ENCODE data around the gene AGMAT.

Gene AGMAT

DNA sequence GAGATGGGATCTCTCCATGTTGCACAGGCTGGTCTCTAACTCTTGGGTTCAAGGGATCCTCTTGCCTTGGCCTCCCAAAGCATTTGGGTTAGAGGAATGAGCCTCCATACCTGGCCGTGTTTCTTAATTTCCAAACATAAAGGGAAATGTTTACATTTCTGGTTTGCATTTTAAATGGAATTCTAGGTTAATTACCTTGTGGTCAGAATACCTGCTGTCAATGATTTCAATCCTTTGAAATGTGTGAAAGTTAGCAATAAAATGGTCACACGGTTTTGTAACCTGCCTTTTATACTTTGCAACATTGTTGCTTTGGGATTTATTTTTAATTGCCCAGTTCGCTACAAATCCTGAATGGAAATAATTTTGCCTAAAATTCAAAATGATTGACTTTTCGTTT lies 26.3 kb downstream of the AGMAT start:
- no peak for TF ChIP-seq ZNF274 (IDR thresholded peaks at IDR 0.05; ENCODE audit: low read depth, low read length)
- H3K4me3 ChIP-seq (ENCODE audit: low read length) = no peak overlapping the region

DNA sequence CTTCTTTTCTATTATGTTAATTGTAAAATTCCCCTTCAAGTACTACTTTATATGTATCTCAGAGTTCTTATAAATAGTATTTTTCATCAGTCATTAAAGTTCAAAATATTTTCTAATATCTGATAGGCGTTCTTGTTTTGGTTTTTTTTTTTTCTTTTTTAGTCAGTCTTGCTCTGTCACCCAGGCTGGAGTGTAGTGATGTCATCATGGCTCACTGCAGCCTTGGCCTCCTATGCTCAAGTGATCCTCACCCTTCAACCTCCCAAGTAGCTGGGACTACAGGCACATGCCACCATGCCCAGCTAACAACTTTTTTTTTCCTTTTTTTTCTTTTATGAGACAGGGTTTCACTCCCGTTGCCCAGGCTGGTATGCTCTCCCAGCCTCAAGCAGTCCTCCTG lies 27.3 kb downstream of the AGMAT start:
- TF ChIP-seq ZNF274 (IDR thresholded peaks at IDR 0.05; ENCODE audit: low read depth, low read length) = no peak
- no peak overlapping the region for H3K4me3 ChIP-seq (ENCODE audit: low read length)

DNA sequence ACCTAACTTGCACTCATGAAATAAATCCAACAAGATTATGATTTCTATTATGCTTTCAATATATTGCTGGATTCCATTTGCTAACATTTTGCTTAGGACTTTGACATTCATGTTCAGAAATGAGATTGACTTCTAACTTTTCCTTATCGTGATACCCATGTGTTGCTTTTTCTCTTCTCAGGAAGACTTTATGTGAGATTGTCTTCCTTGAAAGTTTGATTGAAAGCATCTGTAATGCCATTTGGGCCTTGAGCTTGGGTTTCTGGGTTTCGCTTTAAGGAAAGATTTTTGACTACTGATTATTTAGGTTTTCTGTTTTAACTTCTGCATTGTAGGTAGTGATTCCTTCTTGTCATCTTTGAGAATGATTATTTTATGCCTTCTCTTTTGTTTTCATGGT lies 27.8 kb downstream of the AGMAT start:
- H3K4me3 ChIP-seq (ENCODE audit: low read length) = no peak overlapping the region
- no peak for TF ChIP-seq ZNF274 (IDR thresholded peaks at IDR 0.05; ENCODE audit: low read depth, low read length)

DNA sequence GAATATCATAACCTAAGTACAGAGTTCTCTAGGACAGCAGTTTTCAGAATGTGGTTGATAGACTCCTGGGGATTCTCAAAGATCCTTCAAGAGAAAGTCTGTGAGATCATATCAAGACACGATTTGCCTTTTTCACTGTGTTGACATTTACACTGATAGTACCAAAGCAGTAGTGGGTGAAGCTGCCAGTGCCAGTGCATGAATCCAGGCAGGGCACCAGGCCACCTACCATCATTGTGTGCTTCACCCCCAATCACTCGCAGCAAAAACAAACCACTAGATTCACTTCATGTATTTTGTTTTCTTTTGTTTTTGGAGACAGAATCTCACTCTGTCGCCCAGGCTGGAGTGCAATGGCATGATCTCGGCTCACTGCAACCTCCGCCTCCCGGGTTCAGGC lies 34.3 kb downstream of the AGMAT start:
- no peak overlapping the region for H3K4me3 ChIP-seq (ENCODE audit: low read length)
- no peak for TF ChIP-seq ZNF274 (IDR thresholded peaks at IDR 0.05; ENCODE audit: low read depth, low read length)

DNA sequence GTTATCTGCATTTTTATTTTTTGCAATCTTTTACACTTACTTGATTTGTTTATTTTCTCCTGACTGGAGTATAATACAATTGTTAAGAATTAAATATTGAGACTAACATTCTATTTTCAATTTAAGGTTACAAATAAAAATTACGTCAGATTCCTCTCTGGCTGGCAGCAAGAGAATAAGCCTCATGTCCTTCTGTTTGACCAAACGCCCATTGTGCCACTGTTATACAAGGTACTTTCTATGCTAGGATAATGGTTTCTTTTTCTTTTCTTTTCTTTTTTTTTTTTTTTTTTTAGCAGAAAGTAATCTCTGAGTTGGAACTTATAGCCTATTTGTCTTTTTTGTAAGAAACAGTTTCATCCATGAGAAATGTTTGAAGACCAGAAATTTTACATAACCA lies 38.2 kb downstream of the AGMAT start:
- no peak for TF ChIP-seq ZNF274 (IDR thresholded peaks at IDR 0.05; ENCODE audit: low read depth, low read length)
- H3K4me3 ChIP-seq (ENCODE audit: low read length) = no peak overlapping the region

DNA sequence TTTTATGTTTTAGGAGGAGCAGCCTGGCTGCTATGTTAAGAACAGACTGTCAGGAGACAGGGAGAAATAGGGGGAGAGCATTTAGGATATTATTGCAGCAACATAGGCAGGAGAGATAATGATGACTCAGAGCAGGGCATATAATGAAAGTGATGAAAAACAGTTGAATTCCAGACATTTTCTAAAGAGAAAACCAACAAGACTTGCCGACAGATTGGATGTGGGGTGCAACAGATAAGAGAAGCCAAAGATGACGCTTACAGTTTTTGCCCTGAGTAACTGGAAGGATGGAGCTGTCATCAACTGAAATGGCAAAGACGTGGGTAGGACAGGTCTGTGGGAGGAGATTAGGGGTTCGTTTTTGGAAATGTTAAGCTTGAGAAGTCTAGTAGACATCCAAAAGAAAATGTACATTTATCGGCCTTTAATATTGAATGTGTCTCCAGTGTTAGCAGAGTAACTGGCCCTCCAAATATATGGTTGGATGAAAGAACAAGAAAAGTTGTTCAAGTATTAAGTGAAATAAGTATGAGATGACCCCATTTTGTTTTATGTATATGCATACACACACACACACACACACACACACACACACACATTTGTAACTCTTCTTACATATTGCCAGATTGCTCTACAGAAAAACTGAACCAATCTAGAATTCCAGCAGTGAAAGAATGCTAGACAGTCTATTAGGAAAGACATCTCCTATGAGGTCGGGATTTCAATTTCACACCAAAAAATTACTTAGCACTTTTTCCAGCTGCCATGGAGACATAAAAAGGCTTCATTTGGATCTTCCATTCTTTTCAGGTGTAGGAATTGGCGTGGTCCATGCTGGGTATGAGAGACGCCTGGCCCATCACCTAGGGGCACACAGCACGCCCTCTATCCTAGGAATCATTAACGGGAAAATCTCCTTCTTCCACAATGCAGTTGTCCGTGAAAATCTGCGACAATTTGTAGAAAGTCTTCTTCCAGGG lies 41.0 kb downstream of the AGMAT start:
- no peak overlapping the region for H3K4me3 ChIP-seq (ENCODE audit: low read length)
- TF ChIP-seq ZNF274 (IDR thresholded peaks at IDR 0.05; ENCODE audit: low read depth, low read length) = no peak

DNA sequence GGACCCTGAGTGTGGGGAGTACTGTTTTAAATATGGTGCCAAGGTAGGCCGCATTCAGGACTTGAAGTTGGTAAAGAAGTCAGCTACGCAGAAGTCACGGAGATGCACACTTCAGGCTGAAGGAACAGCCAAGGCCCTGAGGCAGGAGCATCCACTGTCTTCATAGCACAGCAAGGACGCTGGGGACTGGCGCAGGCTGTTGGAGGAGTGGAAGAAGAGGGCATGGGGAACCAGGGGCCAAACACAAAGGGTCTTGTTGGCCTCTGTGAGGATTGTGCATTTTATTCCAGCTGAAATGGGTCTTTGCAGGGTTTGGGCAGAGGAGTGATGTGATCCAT lies 41.6 kb downstream of the AGMAT start:
- TF ChIP-seq ZNF274 (IDR thresholded peaks at IDR 0.05; ENCODE audit: low read depth, low read length) = no peak
- H3K4me3 ChIP-seq (ENCODE audit: low read length) = no peak overlapping the region

DNA sequence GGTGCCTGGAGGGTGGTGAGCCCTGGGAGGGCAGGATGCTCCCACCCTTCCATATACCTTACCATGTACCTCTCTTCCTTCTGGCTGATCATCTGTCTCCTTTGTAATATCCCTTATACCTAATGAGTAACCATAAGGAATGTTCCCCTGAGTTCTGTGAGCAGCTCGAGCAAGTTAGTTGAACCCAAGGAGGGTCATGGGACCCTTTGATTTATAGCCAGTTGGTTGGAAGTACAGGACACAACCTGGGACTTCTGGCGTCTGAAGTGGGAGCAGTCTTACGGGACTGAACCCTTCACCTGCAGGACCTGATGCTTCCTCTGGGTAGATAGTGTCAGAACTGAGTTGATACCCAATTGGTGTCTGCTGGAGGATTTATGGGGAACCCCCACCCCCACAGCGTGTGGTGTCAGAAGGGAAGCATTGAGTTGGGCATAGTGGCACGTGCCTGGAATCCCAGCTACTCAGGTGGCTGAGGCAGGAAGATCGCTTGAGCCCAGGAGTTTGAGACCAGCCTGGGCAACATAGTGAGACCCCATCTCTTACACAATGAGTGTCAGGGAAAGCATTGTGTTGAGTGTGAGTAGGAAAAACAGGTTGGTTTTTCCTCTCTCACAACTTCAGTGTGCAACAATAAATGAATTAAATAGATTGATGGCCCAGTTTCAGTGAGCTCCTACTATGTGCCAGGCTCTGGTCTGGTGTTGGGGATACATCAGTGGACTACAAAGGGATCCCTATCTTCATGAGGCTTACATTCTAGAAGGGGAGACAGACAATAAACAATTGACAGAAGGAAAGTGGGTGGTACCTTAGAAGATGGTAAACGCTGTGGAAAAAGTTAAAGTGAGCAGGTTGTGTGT lies 42.2 kb downstream of the AGMAT start:
- H3K4me3 ChIP-seq (ENCODE audit: low read length) = no peak overlapping the region
- TF ChIP-seq ZNF274 (IDR thresholded peaks at IDR 0.05; ENCODE audit: low read depth, low read length) = no peak

DNA sequence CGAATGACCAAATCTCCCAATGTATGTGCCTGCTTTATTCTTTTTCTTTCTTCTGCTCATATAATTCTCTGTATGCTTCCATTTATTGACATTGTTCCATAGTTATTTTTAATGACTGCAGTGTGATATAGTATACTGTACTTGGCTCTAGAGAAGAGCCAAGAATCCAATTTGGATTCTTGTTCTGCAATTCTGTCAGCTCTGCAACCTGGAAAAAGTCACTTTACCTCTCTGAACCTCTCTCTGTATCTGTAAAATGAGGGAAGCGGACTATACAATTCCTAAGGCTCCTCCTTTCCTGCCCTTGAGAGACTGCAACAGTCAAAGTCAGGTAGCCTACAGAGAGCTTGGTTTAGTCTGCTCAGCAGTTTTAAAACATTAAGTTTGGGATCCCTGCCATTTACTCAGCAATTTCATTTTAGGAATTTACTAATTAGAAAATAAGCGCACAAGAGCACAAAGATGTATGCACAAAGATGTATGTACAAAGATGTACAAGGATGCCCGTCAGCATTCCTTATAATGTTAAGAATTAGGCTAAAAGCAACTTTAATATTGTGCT lies 43.5 kb downstream of the AGMAT start:
- TF ChIP-seq ZNF274 (IDR thresholded peaks at IDR 0.05; ENCODE audit: low read depth, low read length) = no peak
- no peak overlapping the region for H3K4me3 ChIP-seq (ENCODE audit: low read length)

DNA sequence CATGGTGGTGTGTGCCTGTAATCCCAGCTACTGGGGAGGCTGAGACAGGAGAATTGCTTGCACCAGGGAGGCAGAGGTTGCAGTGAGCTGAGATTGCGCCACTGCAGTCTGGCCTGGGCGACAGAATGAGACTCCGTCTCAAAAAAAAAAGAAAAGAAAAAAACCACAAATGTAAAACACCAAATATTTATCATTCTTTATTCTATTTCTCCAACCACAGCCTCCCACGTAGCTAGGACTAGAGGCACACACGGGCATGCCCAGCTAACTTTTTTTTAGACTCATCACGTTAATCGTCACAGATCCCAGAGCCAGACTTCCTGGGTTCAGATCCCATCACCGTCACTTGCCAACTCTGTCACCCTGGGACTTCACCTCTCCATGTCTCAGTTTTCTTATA lies 44.7 kb downstream of the AGMAT start:
- TF ChIP-seq ZNF274 (IDR thresholded peaks at IDR 0.05; ENCODE audit: low read depth, low read length) = no peak
- no peak overlapping the region for H3K4me3 ChIP-seq (ENCODE audit: low read length)

DNA sequence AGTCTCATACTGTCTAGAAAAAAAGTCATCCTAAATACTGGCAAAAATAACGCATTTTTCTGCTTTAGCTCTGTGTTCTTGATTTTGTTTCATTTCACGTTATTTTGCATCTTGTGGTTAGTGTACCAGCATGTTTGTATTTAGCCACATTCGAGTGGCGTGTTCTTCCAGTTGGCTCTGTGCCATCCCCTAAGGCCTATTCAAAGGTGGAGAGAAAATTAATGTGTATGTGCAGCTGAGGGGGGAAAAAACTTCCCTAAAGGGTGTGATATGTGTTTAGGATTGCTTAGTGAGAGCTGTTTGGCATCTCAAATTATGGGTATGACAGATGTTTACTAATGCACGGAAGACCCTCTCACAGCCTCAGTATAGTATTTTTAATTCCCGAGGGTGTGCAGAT lies 46.1 kb downstream of the AGMAT start:
- H3K4me3 ChIP-seq (ENCODE audit: low read length) = no peak overlapping the region
- TF ChIP-seq ZNF274 (IDR thresholded peaks at IDR 0.05; ENCODE audit: low read depth, low read length) = no peak

DNA sequence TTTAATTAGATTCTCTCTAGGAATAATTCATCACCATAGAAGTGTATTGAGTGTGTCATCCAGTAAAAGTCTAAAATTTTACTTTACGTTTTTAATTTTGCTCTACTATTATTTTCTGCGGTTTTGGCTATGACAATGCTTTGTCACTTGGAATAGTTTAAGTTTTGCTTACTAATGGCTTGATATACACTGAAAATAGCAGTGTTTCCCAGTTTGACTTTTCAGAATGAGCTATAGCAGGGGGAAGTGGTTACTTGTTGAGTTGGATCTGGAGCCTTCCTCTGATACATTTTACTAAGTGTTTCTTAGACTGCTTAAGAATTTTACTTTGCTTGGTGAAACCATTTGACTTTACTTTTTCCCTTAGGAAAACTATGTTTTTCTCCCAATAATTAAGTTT lies 53.2 kb downstream of the AGMAT start:
- H3K4me3 ChIP-seq (ENCODE audit: low read length) = no peak overlapping the region
- no peak for TF ChIP-seq ZNF274 (IDR thresholded peaks at IDR 0.05; ENCODE audit: low read depth, low read length)

DNA sequence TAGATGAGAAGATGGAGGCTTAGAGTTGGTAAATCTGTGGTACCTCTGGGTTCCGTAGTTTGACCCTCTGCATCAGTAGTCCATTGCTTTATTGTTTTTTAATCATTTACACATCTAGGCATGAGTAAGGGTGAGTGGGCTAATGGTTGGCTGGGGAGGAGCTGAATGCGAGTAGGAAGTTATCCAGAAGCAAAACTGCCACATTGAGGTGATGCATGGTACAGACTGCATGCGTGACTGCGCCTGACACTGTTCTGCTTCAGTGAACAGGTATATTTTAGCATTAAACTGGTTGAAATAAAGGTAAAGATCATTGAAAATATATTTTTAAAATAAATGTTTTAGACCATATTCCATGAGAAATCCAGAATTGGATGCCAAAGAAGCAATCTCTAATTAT lies 53.8 kb downstream of the AGMAT start:
- H3K4me3 ChIP-seq (ENCODE audit: low read length) = no peak overlapping the region
- TF ChIP-seq ZNF274 (IDR thresholded peaks at IDR 0.05; ENCODE audit: low read depth, low read length) = no peak

DNA sequence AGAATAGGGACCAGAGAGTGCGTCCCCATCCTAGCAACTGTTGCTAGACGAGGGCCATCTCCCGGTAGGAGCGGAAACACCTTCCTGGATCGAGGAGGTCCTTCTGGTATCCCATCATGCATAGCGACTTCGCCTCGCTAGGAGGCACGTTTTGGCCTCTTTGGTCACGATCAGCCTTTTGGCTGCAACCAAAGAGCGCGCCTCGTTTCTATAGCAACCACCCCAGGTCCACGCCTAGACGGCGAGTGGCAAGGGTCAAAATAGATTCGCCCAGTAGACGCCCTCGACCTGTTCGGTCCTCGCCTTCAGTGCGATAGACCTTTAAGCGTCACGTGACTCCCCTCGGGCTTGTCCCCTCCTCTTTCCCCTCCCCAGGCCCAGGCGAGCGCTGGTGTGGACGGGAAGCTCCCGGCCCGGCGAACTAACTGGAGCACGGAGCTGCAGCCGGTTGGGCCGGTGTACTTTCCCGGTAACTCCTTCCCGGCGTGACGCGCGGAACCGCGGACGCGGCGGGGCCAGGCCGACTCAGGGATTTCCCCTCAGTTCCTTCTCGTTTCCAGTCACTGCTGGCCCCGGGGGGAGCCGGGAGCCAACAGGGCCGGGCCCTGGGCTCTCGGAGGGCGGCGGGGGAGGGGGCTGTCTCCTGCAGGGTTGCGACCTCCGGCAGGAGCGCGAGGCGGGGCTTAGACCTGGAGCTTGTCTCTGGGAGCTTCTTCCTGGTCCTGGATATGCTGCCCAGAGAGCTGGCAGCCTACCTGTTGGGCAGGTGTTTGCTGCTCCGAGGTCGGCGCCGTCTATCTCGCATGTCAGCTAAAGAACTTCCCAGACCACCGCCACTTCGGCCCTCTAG lies 58.1 kb downstream of the AGMAT start, which contains the start of gene DNAJC16:
Gene DNAJC16, plus strand, starts transcription at position 359 of the 850 bp plus-strand sequence. CDS start 2,258 bp downstream, outside the sequence.
- no peak for TF ChIP-seq ZNF274 (IDR thresholded peaks at IDR 0.05; ENCODE audit: low read depth, low read length)
- peak within 1 kb of the TSS; percentile 78 for H3K4me3 ChIP-seq (ENCODE audit: low read length)

All from GM08714 (cell line).